GM19023 (cell line): ENCODE data around the gene NTRK1.

Source experiments
- ATAC-seq: cut with Tn5 transposase; IDR thresholded peaks from one replicate; pipeline ENCODE4 v1.9.1; 2021; ENCODE audit warnings: mild to moderate bottlenecking, moderate library complexity; ENCODE audit not compliant: unreplicated experiment

NTRK1 gene

DNA sequence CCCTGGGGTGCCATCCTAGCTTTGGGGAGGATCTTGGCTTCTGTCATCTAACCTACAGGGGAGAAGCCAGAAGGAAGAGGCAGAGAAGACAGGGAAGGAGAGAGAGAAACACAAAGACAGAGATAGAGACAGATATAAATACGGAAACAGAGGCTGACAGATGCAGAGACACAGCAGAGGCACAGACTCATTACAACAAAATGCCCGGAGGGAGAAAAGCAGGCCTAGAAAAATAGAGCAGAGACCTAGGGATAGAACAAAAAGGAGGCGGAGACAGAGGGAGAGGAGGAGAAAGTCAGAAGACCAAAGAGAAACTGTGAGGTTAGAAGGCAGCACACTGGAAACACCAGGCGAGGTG is 34.8 kb downstream of the NTRK1 start:
- no peak for ATAC-seq

GRCh38 chr1:156895927-156896326 is 35.3 kb downstream of the NTRK1 start:
- ATAC-seq: no peak

DNA sequence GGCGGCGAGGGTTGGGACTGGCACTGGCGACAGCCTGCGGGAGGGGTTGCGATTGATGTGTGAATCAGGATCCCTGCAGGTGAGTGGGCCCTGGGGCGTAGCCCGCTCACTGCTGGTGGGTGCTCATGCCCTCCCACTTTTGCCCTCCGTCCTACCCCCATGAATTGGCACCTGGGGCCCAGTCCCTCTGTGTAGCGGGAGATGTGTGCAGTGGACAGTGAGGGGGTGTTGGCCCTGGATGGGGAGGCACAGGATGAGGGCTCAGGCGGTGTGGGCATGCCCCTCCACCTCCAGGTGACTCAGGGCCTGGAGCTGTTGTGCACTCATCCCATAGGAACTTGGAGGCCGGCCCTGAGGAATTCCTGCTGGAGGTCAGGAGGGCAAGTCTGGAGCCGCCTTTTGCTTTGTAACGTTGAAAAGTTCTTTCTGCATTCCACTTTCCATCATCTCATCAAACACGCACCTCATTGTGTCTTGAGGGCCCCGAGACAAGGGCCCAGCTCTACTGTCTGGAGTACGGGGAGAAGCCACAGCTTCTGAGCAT is 35.9 kb downstream of the NTRK1 start:
- ATAC-seq: no peak

DNA sequence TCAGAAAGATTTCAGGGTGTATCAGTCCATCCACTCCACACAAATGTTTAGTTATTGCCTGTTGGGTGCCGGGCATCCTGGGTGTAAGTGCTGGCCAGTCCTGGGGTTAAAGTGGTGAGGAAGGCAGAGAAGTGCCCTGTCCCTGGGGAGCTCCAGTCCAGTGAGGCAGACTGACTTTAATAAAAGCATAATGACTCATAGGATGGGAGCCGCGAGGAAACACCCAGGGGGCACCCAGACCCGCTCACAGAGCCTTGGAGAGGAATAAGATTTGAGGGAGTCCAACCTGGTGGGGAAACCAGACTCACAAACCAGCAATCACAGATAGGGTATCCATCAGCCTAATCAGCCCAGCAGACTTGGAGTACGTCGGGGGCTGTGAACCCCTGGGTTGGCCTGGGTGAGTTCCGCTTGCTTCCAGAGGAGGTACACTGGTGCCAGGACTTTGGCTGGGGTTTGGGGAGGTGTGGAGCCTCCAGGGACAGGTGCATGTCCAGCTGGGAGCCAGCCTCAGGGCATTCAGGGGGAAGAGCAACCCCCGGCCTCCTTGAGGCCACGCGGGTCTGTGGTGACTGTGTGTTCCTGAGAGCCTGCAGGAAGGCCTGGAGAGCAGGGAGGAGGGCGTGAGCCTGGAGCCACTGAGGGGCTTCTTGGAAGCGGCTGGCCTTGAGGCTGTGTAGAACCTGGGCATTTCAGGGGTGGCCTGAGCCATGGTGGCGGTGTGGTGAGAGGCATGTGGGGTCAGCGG is 36.6 kb downstream of the NTRK1 start:
- ATAC-seq: no peak

DNA sequence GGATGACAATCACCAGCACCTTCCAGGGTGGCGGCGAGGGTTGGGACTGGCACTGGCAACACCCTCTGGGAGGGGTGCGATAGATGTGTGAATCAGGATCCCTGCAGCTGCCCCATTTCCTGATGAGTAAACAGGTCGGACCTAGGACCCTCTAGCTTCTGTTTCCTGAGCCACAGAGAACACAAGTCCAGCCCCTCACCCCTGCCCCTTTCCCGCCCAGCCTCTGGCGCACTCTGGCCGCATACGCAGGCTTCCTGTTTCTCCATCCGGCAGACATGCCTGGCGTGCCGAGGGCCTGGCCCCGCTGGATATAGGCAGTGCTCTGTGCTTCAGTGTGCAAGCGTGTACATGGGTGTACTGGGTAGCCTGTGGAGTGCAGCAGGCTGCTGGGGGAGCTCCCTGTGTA is 37.5 kb downstream of the NTRK1 start:
- ATAC-seq: no peak

DNA sequence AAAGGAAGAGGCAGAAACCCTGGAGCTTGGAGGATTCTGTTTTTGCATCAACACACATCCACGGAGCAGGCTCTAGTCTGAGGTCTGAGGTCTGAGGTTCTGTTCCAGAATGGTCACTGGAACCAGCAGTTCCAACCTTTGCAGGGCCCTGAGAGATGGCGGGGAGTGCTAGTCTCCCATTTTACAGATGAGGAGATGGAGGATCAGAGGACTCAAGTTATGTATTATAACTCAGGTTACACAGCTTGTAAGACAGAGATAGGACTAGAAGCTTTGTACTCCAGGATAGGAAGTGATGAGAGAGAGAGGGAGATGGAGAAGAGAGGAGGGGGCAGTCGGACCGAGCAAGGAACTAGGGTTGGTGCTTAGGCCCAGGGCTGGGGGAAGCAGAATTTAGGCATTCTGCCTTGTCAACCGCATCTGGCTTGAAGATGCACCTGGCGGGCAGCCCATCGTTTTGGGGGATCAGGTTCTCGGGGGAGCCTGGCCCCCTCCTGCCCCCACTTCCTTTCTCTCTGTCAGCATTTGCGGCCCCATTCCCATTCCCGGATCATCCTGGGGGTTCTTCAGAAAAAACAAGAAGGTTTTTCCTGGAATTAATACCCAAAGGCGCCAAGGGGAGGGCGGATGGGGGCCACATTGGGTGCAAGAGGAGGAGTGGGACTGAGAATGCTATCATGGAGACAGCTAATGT is 38.5 kb downstream of the NTRK1 start:
- ATAC-seq: no peak

DNA sequence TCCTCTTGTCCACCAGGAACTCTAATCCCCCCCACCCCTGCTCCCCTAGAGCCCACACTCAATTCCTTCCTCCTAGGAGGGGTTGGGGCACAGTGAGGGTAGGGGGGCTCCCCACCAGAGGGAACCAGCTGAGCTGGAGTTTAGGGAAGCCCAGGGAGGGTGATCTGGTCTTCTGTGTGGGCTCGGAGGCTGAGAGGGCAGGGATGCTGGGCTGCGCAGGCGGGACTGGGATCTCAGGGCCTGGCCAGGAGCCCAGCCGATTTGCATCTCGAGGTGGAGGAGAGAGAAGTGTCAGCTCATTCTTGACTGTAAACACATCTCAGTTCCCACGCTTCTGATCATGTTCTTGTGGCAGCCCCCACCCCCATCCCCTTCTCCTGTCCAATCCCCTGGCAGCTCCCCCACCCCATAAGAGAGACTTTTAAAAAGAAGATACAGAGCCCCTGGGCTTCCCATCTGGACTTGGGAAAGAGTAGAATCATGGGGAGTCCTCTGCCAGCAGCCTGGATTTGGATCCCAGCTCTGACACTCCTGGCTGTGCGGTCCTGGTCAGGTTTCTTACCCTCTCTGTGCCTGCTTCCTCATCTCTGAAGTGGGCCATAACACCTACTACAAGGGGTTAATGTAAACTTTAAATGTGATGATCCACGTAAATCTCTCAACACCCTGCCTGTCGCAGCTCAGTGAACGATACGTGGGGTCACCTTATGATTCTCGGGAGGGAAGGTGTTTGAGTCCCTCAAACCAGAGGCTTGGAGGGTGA is 39.5 kb downstream of the NTRK1 start:
- ATAC-seq: no peak

- ATAC-seq: no peak
These were observed 40.4 kb downstream of the NTRK1 start for GRCh38 chr1:156900896-156901589.

GRCh38 chr1:156901590-156901900 is 40.9 kb downstream of the NTRK1 start:
- ATAC-seq: no peak

DNA sequence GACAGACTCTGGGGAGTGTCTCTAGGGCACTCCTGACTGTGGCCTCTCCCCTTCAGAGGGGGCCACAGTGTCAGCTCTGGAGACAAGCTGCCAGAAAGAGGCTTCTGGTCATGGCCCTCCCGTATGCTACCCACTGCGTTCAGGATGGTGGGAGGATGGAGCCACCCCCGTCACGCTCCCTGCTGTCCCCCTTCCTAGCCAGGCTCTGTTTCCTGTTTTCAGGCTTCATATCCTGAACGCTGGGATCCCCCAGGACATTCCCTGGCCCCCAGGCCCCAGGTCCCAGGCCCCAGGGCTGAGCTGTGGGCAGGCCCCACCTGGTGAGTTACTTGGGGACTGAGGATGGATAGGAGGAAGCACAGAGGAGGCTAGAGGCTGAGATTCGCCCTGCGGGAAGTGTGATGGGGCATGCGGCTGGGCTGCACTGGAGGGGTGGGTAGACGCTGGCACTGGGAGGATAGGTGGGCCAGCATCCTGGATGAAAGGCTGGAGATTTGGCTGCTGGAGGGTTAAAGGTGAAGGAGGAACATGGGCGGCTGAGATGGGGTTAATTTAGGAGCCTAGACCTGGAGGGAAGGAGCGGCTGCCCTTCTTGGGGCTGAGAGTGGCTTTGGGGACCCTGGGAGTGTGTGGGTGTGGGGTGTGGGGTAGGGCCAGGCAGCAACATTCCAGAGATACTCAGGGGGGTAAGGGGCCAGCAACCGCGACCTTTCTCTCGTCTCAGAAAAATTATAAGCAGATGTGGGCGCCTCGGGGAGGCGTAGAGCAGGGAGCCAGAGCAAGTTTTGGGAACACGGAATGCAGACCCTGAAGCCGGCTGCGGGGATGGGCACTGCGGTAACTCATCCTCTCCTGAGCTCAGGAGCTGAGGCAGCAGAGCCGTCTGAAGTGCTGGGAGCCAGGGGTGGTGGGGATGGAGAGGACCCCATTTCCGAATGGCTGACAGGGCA is 41.6 kb downstream of the NTRK1 start:
- no peak for ATAC-seq

GRCh38 chr1:156903328-156904091 is 42.8 kb downstream of the NTRK1 start:
- ATAC-seq: no peak

DNA sequence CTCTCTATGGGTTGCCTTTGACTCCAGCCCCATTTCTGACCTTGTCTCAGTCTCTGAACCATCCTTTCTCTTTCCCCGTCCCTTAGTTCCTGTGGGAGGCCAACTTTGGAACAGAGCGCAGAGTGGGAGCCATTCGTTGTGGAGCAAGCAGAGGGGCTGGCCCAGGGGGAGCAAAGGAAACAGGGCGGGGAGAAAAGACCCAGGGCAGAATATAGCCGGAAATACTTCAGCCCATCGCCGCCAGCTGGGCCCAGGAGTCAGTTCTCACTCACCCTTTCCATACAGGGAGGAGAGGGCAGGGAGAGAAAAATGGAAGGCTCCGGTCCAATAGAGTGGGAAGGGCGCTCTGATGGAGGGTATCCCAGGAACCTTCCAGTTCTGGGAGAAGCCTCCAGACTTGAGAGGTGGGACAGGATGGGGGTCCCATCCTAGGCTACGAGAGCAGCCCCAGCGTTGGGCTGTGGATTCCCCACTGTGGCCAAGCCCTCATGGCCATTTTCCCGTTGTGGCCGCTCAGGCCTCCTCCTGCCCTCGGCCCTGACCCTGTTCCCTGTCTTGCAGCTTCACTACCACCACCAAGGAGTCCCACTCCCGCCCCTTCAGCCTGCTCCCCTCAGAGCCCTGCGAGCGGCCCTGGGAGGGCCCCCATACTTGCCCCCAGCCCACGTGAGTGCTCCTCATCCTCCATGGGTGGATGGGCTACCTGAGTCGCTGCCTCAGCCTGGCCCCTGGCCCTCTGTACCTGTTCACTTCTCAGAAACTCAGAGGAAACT is 43.7 kb downstream of the NTRK1 start:
- no peak for ATAC-seq

DNA sequence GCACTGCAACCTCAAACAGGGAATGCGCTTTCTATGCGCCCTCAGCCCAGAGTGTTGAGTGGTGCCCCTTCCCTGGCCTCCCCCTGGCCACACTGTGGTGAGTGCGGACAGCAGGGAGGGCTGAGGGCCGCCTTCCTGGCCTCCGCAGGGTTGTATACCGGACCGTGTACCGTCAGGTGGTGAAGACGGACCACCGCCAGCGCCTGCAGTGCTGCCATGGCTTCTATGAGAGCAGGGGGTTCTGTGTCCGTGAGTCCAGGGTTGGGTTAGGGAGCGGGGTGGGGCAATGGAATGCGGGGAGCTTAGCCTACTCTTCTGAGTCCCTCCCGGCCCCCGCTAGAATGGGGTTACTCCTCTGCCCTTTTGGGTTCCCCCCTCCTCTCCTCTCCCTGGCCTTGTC is 44.5 kb downstream of the NTRK1 start:
- ATAC-seq: no peak

GRCh38 chr1:156905651-156906050 is 45.0 kb downstream of the NTRK1 start:
- ATAC-seq: no peak

DNA sequence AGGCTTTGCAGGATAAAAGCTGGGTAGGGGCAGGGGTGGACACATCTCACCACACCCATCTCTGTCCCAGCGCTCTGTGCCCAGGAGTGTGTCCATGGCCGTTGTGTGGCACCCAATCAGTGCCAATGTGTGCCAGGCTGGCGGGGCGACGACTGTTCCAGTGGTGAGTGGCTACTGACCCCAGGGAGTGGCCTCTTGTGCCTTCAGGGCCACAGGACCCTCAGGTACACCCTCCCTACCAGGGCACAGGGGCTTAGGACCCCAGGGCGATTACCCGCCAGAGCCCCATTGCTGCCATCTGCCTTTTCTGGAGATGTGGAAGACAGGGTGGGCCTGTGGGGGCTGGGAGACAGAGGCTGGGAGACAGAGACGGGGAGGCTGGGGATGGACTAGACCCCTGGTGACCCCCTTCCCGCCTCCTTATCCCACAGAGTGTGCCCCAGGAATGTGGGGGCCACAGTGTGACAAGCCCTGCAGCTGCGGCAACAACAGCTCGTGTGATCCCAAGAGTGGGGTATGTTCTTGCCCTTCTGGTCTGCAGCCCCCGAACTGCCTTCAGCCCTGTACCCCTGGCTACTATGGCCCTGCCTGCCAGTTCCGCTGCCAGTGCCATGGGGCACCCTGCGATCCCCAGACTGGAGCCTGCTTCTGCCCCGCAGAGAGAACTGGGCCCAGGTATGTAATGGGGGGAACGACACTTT is 45.7 kb downstream of the NTRK1 start:
- ATAC-seq: no peak

DNA sequence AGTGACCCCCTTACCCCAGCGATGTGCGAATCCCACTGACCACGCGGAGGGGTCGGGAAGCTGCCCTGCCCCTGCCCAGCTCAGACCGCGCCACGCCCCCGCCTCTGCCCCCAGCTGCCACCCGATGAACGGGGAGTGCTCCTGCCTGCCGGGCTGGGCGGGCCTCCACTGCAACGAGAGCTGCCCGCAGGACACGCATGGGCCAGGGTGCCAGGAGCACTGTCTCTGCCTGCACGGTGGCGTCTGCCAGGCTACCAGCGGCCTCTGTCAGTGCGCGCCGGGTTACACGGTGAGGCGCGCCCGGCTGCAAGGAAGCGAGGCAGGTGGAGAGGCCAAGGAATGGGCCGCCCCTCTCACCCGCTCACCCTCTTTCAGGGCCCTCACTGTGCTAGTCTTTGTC is 47.9 kb downstream of the NTRK1 start:
- no peak for ATAC-seq

- ATAC-seq: no peak
These were observed 48.3 kb downstream of the NTRK1 start for GRCh38 chr1:156908955-156909354.

- ATAC-seq: no peak
These were observed 49.0 kb downstream of the NTRK1 start for GRCh38 chr1:156909671-156910070.
